Left forelimb (tissue), 1 donor: ENCODE measurements around the gene THAP4.
"Not testable (repeated sequence)": the region's sequence is repeated elsewhere in the genome, so short reads cannot be mapped to it uniquely, and the experiment has no call there.

Experiments used
- DNase-seq: peaks from one replicate; pipeline ENCODE4 v3.0.0-alpha.2; 2018; ENCODE audit warnings: low spot score

The THAP4 gene

DNA sequence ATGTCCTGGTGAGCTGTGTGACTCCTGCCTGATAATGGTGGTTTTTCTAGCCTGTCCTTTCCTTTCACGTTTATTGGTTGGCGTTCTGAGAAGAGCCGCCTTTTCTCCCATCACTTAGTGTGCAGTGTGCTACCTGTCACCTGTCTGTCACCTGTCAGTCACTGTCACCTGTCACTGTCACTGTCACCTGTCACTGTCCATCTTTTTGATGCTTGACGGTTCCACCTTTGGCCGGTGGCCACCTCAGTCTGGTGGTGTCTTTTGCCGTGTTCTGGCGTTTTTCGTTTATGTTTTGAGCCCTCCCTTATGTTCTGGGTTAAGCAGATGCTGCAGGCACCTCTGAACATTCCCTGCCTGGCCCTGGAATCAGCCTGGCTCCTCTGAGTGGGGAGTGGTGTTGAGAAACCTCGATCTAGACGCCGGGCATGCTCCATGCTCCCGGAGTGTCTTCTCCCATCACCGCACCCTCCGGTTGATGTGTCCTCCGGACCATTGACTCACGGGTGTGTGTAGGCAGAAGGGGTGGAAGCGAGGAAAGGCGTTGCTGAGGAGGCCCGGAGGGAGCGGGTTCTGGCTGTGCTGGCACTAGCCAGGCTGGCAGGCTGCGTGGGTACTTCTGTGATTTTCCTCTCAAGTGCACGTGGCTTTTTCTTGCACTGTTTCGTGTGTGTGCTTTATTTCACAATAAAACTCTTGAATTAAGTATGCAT lies 28.9 kb upstream of the THAP4 start:
- no peak for DNase-seq

GRCh38 chr2:241662731-241663130 lies 25.8 kb upstream of the THAP4 start:
- not testable (repeated sequence) for DNase-seq

DNA sequence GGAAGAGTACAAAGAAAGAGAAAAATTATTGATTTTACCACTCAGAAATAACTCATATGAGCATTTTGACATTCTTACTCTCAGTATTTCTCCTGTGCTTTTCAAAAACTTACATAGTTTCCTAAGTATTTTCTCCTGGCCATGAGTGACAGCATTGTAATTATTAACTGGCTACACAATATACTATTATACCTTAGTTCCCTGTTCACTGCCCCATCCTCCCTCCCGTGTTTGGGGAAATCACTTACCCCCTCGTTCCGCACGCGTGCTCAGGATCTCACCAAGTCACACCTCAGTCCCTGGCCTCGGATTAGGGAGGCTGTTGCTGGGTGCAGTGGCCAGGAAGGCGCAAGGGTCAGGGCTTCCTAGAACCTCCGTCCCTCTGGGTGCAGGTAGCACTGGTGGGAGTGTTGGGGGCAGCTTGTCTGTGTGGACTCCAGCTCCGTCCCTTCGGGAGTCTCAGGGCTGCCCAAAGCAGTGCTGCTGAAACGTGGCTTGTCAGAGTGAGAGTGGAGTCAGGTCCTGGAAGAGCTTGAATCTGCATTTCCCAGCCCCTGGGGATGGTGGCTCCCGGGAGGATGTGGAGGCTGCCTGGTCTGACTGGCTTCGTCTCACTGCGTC lies 23.7 kb upstream of the THAP4 start:
- no peak for DNase-seq

DNA sequence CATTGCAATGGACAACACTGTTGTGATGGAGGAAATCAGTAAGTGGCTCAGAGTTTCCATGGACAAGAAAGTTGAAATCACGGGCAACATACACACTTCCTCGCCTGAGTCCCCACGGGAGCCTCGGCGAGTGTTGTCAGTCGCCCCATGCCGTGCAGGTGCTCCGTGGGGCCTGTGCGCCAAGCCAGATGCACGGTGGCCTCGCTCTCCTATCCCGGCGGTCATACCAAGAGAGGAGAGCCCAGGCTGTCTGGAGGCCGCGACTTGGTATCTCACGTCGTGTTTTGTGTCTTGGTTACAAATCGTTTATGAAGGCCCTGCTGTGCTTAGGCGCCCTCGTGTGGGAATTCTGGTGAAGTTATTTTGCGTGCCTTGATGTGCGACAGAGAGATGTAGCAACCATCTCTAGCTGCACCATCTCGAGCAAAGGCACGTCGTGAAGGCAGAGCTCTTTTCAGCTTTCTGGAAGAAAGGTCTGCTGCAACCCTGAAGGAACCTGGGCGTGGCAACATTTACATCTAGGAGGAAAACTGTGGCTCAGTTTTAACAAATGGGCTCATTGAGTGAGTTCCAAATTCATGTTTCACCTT lies 22.3 kb upstream of the THAP4 start:
- no peak for DNase-seq

GRCh38 chr2:241658296-241658695 lies 21.3 kb upstream of the THAP4 start:
- DNase-seq = no peak

DNA sequence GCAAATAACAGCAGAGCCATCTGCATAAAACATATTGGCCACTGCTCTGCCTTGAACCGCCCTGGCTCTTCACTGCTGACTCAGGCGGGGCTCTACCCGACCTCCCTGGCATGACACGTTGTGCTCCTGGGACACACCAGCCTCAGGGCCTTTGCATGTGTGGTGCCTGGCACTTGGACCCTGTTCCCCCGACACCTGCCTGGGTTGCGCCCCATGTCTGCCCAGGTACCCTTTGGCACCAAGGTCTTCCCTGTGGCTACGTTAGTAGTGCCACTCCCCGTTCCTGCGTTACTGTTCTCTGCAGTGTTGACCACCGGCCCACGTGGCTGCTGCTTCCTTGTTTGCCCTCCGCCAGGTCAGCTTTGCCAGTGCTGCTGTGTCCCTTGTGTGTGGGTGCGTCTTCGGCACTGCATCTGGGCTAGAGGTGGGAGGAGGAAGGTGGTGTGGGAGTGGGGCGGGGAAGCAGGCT lies 20.9 kb upstream of the THAP4 start:
- no peak for DNase-seq

DNA sequence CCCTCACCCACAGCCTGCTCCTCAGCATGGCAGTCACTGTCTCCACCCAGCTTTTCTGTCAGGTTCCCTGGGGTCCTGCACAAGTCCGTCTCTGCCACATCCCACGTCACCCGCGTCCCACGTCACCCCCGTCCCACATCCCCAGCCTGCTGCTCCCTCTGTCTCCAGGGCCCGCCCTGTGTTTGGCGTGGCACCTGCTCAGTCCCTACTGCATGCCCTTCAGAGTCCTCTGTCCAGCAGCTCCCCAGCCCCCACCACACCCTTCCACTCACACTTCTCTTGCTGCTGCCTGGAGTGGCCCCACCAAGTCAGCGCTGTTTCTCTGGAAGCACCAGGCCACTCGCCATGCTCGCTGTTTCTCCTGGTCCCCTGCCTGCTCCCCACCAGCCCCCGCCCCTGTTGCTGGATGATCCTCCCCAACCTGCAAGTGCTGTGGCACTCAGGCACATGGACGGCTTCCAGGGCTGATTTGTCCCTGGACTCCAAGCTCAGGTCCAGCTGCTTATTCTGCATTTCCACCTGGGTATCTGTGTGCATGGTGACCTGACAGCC lies 19.3 kb upstream of the THAP4 start:
- no peak for DNase-seq

- DNase-seq = no peak
These were observed 18.7 kb upstream of the THAP4 start for GRCh38 chr2:241655516-241656189.

GRCh38 chr2:241654551-241654950 lies 17.6 kb upstream of the THAP4 start:
- no peak for DNase-seq

- no peak for DNase-seq
These were observed 16.3 kb upstream of the THAP4 start for GRCh38 chr2:241653210-241653750.

- no peak for DNase-seq
These were observed 15.8 kb upstream of the THAP4 start for GRCh38 chr2:241652722-241653121.

DNA sequence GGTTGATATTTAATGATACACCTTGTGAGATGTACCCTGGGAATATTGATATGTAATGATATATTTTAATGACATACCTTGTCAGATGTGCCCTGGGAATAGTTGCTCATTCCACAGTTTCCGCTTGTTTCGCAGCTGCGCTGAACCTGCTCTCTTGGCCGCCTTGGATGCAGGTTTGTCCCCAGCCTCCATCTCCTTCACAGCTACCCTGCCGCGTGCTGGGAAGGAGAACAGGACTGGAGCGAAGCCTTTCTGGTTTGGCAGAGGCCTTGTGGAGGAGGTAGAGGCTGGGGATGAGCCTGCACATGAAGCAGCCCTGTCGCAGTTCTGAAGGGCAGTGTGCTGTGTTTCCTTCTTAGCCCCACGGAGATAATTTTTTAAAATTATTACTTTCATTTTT lies 15.2 kb upstream of the THAP4 start:
- DNase-seq = no peak

DNA sequence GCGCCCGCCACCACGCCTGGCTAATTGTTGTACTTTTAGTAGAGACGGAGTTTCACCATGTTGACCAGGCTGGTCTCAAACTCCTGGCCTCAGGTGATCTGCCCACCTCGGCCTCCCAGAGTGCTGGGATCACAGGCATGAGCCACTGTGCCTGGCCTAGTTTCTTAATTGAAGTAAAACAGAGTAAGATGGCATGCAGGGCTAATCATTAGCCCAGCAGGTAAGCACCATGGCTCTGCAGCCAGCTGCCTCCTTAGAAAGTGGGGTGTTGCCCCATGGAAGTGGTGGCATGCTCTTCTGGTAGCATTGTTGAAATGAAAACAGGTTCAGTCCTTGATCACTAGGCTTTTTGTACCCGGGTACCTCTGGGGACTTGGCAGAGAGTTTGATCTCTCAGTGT lies 13.0 kb upstream of the THAP4 start:
- no peak for DNase-seq

- no peak for DNase-seq
These were observed 12.4 kb upstream of the THAP4 start for GRCh38 chr2:241649404-241649803.

GRCh38 chr2:241648453-241648852 lies 11.5 kb upstream of the THAP4 start:
- no peak for DNase-seq

GRCh38 chr2:241645915-241646645 lies 9.1 kb upstream of the THAP4 start:
- no peak for DNase-seq

GRCh38 chr2:241645056-241645914 lies 8.3 kb upstream of the THAP4 start:
- no peak for DNase-seq

GRCh38 chr2:241641631-241642030 lies 4.7 kb upstream of the THAP4 start:
- no peak for DNase-seq

DNA sequence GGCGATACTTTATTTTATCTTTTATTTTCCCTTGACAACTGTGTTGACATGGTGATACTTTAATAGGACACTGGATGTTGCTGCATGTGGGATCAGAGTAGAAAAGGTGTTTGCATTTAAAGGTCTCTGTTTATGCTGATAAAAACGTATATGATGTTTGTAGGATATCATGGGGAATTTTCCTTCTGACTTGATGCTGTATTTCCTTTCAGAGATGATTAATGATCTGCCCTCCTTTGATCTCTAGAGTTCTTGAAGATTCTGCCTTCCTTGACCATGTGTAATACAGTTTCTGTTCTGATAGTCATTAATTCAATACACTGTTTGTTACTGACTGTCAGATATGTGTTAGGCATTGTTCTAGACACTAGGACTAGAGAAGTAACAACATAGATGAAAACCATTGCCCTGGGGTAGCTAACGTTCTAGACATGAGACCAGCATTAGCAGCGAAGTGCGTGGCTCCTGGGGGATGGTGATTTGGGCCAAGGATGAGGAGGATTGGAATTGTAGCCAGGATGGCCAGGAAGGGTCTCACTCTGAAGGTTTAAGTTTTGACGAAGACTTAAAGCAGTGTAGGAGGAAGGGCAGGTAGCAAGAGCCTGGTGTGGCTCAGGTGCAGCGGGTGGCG lies 3.3 kb upstream of the THAP4 start:
- no peak for DNase-seq

DNA sequence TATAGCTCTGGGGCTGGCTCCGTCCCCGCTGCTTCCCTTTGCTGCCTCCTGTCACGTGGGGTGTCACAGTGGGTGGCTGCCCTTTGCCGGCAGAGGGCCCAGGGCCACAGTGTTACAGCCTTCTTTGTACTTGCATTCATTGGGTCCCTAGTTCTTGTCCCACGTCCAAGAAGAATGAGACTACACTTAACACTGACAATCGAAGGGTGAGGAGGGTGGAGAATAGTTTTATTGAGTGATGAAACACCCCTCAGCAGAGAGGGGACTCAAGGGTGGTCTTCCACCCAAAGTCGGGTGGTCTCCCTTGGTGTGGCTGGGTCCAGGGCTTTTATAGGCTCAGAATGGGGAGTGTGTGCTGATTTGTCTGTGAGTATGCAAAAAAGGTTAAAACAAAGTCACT lies 2.4 kb upstream of the THAP4 start:
- no peak for DNase-seq
